Fibroblast of lung (primary cell): Measurements from ENCODE around the gene DCLRE1B.

Experiments
- EZH2 ChIP-seq: IDR thresholded peaks from 2 replicates; pipeline ENCODE4 v1.5.1; 2012; ENCODE audit warnings: low read length, control low read depth, mild to moderate bottlenecking; ENCODE audit errors: missing control alignments
- TF ChIP-seq, protein P1 (sequence below), 2 donors: IDR thresholded peaks in 1 of 2; conservative IDR thresholded peaks in 1 of 2; 1 replicate in 1 of 2; 2 replicates in 1 of 2; pipeline ENCODE4 v1.5.1; 2011 to 2012; ENCODE audit warnings: low read length in 2 of 2, control low read depth in 1 of 2, inconsistent platforms in 1 of 2, low read depth in 1 of 2, mild to moderate bottlenecking in 1 of 2

DNA sequence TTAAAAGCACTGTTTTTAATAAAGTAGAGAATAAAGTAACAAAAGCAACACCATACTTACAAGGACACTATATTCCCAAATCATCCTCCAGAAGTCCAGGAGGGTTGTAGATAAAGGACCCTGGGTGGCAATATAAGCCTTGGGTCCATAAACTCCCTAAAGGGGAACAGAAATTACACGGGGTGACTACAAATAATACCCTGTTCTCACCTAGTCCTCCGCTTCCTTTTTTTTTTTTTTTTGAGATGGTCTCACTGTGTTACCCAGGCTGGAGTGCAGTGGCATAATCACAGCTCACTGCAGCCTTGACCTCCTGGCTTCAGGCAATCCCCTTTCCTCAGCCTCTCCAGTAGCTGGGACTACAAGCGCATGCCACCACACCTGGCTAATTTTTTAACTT is 46.7 kb upstream of the DCLRE1B start:
- TF ChIP-seq, protein P1, sequence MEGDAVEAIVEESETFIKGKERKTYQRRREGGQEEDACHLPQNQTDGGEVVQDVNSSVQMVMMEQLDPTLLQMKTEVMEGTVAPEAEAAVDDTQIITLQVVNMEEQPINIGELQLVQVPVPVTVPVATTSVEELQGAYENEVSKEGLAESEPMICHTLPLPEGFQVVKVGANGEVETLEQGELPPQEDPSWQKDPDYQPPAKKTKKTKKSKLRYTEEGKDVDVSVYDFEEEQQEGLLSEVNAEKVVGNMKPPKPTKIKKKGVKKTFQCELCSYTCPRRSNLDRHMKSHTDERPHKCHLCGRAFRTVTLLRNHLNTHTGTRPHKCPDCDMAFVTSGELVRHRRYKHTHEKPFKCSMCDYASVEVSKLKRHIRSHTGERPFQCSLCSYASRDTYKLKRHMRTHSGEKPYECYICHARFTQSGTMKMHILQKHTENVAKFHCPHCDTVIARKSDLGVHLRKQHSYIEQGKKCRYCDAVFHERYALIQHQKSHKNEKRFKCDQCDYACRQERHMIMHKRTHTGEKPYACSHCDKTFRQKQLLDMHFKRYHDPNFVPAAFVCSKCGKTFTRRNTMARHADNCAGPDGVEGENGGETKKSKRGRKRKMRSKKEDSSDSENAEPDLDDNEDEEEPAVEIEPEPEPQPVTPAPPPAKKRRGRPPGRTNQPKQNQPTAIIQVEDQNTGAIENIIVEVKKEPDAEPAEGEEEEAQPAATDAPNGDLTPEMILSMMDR (conservative IDR thresholded peaks at IDR 0.05 in 1 of 2, IDR thresholded peaks at IDR 0.05 in 1 of 2; ENCODE audit: low read depth in 1 of 2, low read length in 2 of 2), result no peak
- TF ChIP-seq EZH2, result no peak
